GM19328 (cell line): ENCODE measurements around the gene LDB2.

Experiments
- ATAC-seq: cut with Tn5 transposase; IDR thresholded peaks from one replicate; pipeline ENCODE4 v1.9.1; 2021; ENCODE audit warnings: mild to moderate bottlenecking, moderate library complexity; ENCODE audit not compliant: unreplicated experiment

Gene LDB2

GRCh38 chr4:16516796-16517439, 381.5 kb downstream of the LDB2 start:
- ATAC-seq: no peak

DNA sequence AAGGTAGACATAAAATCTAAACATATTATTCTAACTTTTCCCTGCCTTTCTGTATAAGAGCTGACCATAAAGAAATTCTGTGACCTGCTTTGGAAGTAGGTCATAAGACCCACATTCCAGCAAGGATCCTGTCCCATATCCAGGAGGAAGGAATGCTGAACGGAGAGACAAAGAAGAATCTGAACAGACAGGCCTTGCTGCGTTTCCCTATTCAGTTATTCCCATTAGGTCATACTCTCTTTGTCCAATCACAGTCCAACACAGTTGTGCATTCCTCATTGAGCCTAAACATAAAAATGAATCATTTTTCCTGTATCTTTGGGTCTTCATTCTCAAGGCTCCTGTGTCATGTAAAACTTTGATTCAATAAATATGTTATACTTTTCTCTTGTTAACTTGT, 384.6 kb downstream of the LDB2 start:
- ATAC-seq: no peak

- ATAC-seq: no peak
These were observed 389.5 kb downstream of the LDB2 start for GRCh38 chr4:16508968-16509367.

DNA sequence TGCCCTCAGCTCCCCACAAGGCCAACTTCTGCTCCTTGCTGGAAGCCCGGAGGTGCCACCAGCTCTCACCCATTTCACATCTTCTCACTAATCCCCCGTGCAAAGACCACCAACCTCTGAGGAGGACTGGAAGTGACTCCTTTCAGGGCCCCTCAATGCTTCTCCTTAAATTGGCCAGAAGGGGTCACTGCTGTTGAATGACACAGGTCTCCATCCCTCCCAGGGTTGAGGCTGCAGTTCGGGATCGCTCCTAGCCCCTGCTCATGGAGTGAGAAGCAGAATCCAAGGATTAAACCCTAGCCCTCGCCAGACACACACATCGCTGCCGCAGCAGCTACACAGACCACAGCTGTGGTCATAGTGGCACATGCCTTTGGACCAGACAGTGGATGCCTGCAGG, 392.7 kb downstream of the LDB2 start:
- ATAC-seq: no peak

GRCh38 chr4:16505267-16505666, 393.2 kb downstream of the LDB2 start:
- ATAC-seq: no peak

- ATAC-seq: no peak
These were observed 394.9 kb downstream of the LDB2 start for GRCh38 chr4:16503421-16504100.

DNA sequence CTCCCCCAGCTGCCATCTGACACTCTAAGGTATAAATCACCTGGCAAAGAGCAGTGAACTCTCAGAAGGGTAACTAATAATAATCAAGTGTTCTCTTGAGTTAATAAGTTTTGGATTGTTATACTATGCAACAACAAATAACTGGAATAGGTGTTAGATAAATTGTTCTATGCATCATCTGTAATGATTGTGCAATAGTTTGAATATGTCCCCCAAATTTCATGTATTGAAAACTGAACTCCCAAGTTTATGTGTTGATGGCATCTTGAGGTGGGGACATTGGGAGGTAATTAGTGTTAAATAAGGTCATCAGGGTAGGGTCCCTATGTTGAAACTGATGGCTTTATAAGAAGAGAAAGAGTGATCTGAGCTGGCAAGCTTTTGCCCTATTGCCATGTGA, 399.5 kb downstream of the LDB2 start:
- no peak for ATAC-seq

DNA sequence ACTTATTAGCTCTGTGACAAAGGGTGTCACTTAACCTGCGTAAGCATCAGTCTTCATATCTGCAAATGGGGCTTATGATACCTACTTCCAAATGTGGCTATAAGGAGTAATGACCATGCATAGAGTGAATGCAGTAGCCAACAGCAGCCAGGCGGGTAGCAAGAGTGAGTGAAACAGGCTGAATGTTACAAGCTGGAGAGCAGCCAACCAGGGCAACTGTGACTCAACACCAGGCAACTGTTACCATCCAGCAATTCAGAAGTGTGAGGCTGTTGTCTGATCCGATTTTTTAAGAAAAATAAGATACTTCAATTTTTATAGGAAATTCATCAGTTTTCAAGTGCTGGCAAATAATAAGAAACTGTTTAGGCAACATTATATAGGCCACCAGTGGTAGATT, 401.9 kb downstream of the LDB2 start:
- ATAC-seq: no peak

DNA sequence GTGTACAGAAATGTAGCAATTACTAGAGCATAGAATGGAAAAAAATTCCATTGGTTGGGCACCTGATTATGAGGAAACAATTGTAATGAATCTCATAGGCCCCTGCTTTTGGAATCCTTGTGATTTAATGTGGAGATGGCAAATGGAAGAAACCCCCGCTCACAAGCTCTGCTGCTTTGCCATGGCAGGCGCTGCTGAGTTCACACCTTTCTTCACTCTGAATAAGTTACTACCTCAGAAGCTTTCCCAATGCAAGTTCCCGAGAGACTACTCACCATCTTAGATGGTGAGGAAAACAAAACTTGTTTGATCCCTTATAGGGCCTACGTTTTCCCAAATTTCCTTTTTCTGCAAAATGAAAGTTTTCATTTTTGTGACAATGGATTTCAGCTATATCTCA, 405.6 kb downstream of the LDB2 start:
- ATAC-seq: no peak

GRCh38 chr4:16489226-16489625, 409.2 kb downstream of the LDB2 start:
- ATAC-seq: no peak

- ATAC-seq: no peak
These were observed 410.4 kb downstream of the LDB2 start for GRCh38 chr4:16488084-16488483.

- ATAC-seq: no peak
These were observed 413.7 kb downstream of the LDB2 start for GRCh38 chr4:16484711-16485110.

DNA sequence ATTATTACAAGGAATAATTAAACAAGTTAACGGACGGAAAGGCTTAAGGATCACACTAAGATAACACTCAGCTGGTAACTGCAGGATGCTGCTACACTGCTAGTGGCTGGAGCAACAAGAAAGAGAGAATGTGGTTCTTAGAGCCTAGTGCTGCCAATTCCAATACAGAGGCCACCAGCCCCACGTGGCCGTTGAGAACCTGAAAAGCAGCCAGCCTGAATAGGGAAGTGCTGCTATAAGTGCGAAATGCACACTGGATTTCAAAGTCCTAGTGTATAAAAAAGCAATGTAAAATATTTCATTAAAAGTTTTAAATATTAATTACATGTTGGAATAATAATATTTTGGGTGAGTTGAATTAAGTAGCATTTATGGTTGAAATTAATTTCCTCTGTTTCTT, 414.9 kb downstream of the LDB2 start:
- ATAC-seq: no peak

- ATAC-seq: no peak
These were observed 418.4 kb downstream of the LDB2 start for GRCh38 chr4:16480011-16480410.

- no peak for ATAC-seq
These were observed 425.9 kb downstream of the LDB2 start for GRCh38 chr4:16472537-16472936.

DNA sequence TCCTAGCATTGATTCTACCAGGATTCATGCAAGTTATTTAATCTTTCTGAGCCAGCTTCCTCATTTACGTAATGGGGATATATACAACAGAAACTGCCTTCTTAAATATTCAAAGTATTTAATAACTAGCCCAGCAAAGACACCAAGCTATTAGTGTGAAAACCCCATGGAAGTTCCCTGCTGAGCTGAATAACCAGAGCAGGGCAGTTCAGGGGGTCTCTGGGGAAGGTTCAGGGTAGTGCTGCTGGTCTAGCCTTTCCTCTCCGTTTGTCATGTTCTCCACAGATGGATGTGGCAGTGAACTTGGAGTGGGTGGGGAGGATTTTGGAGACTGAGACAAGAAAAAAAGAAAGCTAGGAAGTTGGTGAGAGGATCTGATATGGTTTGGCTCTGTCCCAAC, 431.4 kb downstream of the LDB2 start:
- ATAC-seq: no peak

DNA sequence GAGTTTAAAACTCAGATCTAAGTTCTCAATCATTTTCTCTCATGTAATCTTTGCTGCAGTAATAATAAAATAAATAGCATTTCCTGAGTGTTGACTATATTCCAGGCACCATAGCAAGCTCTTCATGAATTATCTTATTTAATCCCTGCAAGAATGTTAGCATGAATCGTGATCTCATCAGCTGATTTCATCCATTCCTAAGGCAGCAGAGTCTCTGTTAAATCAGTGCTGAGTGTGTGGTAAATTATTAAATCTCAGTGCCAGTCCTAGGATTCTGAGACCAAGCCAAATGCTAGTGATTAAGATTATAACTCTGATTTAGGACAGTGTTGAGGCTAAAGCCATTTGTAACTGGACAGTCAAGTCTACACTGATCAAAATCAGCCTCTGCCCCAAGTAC, 431.9 kb downstream of the LDB2 start:
- no peak for ATAC-seq

DNA sequence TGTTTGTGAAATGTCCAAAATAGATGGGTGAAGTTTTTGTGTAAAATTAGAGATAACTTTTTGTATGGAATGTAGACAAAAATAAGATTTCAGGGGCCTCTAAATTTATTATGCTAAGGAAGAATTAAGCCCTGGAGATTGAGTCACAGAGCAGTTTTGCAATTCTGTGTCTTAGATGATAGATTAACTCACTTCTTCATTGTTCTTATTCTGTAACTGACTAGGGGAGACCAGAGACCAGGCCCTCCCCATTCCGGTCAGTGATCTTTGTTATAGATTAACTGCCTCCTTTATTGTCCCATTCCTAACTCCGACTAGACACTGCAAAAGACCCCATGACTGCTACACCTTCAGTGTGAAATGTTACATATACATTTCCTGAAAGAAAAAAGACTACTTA, 433.8 kb downstream of the LDB2 start:
- no peak for ATAC-seq

GRCh38 chr4:16462656-16463055, 435.8 kb downstream of the LDB2 start:
- ATAC-seq: no peak

GRCh38 chr4:16461362-16461761, 437.1 kb downstream of the LDB2 start:
- no peak for ATAC-seq

GRCh38 chr4:16457944-16458343, 440.5 kb downstream of the LDB2 start:
- ATAC-seq: no peak
